ENCODE measurements around the gene BCAS3.

Gene BCAS3

DNA sequence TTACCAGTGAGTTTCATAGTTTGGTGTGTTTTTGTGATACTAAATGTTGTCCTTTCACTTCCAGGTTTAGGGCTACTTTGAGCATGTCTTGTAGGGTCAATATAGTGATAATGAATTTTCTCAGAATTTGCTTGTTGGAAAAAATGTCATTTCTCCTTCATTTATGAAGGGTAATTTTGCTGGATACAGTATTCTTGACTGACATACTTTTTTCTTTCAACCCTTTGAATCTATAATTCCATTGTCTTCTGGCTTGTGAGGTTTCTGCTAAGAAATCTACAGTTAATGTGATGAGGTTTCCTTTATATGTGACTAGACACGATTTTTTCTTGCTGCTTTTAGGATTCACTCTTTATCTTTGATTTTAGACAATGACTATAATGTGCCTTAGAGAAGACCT lies 219.3 kb downstream of the BCAS3 start:
- DNase-seq (ENCODE audit: insufficient read length) (no peak), FAIRE-seq (no peak)
- TF ChIP-seq TAF1 (IDR thresholded peaks at IDR 0.05; ENCODE audit: borderline replicate concordance, low read depth, low read length) (no peak), POLR2A (IDR thresholded peaks at IDR 0.05; ENCODE audit: low read depth, low read length) (no peak), POLR2AphosphoS5 (IDR thresholded peaks at IDR 0.05; ENCODE audit: low read depth, low read length) (no peak)

GRCh38 chr17:60899115-60899514 lies 221.5 kb downstream of the BCAS3 start:
- TF ChIP-seq TAF1 (IDR thresholded peaks at IDR 0.05; ENCODE audit: borderline replicate concordance, low read depth, low read length) (no peak), POLR2AphosphoS5 (IDR thresholded peaks at IDR 0.05; ENCODE audit: low read depth, low read length) (no peak), POLR2A (IDR thresholded peaks at IDR 0.05; ENCODE audit: low read depth, low read length) (no peak)
- DNase-seq (ENCODE audit: insufficient read length) (no peak), FAIRE-seq (no peak)

DNA sequence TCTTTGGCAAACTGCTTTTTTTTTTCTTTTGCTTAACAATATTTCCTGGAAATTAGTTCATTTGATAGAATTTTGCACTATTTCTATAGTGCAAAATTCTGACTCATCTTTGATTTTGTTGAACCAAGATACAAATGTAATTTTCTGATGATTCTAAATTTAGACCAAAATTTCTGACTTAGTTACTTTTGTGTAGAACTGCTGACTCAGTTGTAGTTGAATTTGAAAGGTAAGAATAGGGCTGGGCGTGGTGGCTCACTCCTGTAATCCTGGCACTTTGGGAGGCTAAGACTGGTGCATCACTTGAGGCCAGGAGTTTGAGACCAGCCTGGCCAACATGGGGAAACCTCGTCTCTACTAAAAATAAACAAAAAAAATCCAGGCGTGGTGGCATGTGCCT lies 223.0 kb downstream of the BCAS3 start:
- TF ChIP-seq TAF1 (IDR thresholded peaks at IDR 0.05; ENCODE audit: borderline replicate concordance, low read depth, low read length) (no peak), POLR2AphosphoS5 (IDR thresholded peaks at IDR 0.05; ENCODE audit: low read depth, low read length) (no peak), POLR2A (IDR thresholded peaks at IDR 0.05; ENCODE audit: low read depth, low read length) (no peak)
- DNase-seq (ENCODE audit: insufficient read length) (no peak), FAIRE-seq (no peak)

GRCh38 chr17:60901242-60901641 lies 223.6 kb downstream of the BCAS3 start:
- DNase-seq (ENCODE audit: insufficient read length), result no peak
- no peak for TF ChIP-seq POLR2A (IDR thresholded peaks at IDR 0.05; ENCODE audit: low read depth, low read length)
- no peak for TF ChIP-seq POLR2AphosphoS5 (IDR thresholded peaks at IDR 0.05; ENCODE audit: low read depth, low read length)
- no peak for TF ChIP-seq TAF1 (IDR thresholded peaks at IDR 0.05; ENCODE audit: borderline replicate concordance, low read depth, low read length)
- no peak for FAIRE-seq

DNA sequence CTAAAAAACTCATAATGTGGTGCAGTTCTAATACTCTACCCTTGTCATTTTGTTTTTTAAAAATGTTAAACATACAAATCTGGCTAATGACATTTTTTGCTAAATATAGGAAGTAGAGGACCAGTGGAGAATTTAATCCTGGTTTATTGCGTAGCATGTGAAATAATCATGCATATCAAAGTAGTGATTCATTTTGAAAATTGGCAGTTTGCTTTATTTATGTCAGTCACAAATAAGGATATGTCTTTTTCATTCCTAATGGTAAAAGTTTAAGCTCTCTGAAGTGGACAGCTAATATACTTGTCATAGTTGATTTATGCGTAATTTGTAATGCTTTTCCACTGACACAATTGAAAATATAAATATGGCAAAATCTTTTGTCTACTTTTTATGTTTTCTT lies 224.2 kb downstream of the BCAS3 start:
- TF ChIP-seq TAF1 (IDR thresholded peaks at IDR 0.05; ENCODE audit: borderline replicate concordance, low read depth, low read length), result no peak
- no peak for TF ChIP-seq POLR2AphosphoS5 (IDR thresholded peaks at IDR 0.05; ENCODE audit: low read depth, low read length)
- no peak for TF ChIP-seq POLR2A (IDR thresholded peaks at IDR 0.05; ENCODE audit: low read depth, low read length)
- DNase-seq (ENCODE audit: insufficient read length) (no peak), FAIRE-seq (no peak)

DNA sequence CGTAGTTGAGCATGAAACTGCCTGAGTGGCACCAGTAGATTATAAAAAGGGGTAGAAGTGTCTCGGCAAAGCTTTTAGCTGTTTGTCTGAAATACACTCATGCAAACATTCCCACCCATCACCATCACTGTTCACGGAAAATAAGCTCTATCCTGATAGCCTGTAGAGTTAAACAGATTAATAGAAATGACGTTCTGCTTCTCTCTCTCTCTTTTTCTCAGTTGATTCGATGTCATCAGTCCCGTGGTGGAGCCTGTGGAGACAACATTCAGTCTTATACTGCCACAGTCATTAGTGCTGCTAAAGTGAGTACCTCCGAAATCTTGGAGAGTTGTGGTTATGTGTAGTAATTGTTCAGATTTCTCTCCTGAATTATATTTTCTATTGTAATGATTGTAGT lies 224.7 kb downstream of the BCAS3 start:
- no peak for DNase-seq (ENCODE audit: insufficient read length)
- FAIRE-seq, result no peak
- no peak for TF ChIP-seq POLR2AphosphoS5 (IDR thresholded peaks at IDR 0.05; ENCODE audit: low read depth, low read length)
- no peak for TF ChIP-seq POLR2A (IDR thresholded peaks at IDR 0.05; ENCODE audit: low read depth, low read length)
- TF ChIP-seq TAF1 (IDR thresholded peaks at IDR 0.05; ENCODE audit: borderline replicate concordance, low read depth, low read length), result no peak

DNA sequence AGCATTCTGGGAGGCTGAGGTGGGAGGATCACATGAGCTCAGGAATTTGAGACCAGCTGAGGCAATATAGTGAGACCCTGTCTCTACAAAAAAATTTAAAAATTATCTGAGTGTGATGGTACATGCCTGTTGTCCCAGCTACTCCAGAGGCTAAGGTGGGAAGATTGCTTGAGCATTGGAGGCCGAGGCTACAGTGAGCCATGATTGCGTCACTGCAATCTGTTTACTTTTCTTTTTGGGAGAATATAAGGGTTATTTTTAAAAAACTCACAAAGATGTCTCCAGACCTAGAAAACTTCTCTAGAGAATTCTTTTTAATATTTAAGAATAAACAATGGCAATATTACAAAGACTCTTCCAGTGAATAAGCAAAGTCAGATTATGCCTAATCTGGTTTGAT lies 226.9 kb downstream of the BCAS3 start:
- no peak for TF ChIP-seq POLR2A (IDR thresholded peaks at IDR 0.05; ENCODE audit: low read depth, low read length)
- no peak for TF ChIP-seq POLR2AphosphoS5 (IDR thresholded peaks at IDR 0.05; ENCODE audit: low read depth, low read length)
- TF ChIP-seq TAF1 (IDR thresholded peaks at IDR 0.05; ENCODE audit: borderline replicate concordance, low read depth, low read length), result no peak
- FAIRE-seq, result no peak

GRCh38 chr17:60905709-60906108 lies 228.1 kb downstream of the BCAS3 start:
- no peak for FAIRE-seq
- DNase-seq (ENCODE audit: insufficient read length), result no peak
- TF ChIP-seq TAF1 (IDR thresholded peaks at IDR 0.05; ENCODE audit: borderline replicate concordance, low read depth, low read length), result no peak
- no peak for TF ChIP-seq POLR2AphosphoS5 (IDR thresholded peaks at IDR 0.05; ENCODE audit: low read depth, low read length)
- TF ChIP-seq POLR2A (IDR thresholded peaks at IDR 0.05; ENCODE audit: low read depth, low read length), result no peak

More for the DNA sequence above, 226.9 kb downstream of the BCAS3 start:
- no peak for DNase-seq (ENCODE audit: insufficient read length)

DNA sequence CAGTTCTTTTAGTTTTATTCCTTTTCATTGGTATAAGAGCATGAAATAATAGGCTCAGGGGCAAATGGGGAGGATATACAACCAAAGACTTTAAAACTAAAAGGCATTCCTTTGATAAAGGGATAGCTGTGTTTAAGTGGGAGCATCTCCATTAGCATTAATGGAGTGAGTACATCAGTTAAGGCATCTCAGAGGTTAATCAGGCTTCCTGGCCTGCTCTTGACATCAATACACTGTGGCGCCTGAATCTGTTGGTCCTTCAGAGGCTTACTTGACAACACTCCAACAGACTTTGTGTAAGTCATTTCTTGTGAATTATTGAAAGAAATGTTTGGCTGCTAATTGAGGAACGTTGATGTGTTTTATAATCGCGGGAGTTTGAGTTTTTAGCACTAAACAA lies 230.7 kb downstream of the BCAS3 start:
- FAIRE-seq, result peak; percentile 60
- no peak for DNase-seq (ENCODE audit: insufficient read length)
- TF ChIP-seq POLR2AphosphoS5 (IDR thresholded peaks at IDR 0.05; ENCODE audit: low read depth, low read length) (no peak), TAF1 (IDR thresholded peaks at IDR 0.05; ENCODE audit: borderline replicate concordance, low read depth, low read length) (no peak), POLR2A (IDR thresholded peaks at IDR 0.05; ENCODE audit: low read depth, low read length) (no peak)

DNA sequence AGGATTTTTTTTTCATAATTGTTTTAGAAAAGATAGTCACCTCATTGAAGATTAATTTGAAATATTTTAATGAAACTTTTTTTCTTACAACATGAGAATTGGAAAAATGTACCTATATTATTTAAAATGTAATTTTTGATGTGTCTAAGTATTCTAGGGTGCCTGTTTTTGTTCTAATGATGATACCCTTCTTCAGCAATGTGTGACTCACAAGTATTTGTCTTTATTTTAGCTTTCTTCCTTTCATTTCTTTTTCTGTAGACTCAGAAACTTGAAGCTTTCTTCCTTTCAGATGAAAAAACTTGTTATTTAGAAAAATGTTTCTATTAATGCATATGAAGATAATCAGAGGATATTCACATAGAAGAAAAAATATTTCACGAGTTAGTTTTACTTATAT lies 231.8 kb downstream of the BCAS3 start:
- no peak for DNase-seq (ENCODE audit: insufficient read length)
- TF ChIP-seq TAF1 (IDR thresholded peaks at IDR 0.05; ENCODE audit: borderline replicate concordance, low read depth, low read length), result no peak
- TF ChIP-seq POLR2AphosphoS5 (IDR thresholded peaks at IDR 0.05; ENCODE audit: low read depth, low read length), result no peak
- no peak for TF ChIP-seq POLR2A (IDR thresholded peaks at IDR 0.05; ENCODE audit: low read depth, low read length)
- FAIRE-seq, result no peak

DNA sequence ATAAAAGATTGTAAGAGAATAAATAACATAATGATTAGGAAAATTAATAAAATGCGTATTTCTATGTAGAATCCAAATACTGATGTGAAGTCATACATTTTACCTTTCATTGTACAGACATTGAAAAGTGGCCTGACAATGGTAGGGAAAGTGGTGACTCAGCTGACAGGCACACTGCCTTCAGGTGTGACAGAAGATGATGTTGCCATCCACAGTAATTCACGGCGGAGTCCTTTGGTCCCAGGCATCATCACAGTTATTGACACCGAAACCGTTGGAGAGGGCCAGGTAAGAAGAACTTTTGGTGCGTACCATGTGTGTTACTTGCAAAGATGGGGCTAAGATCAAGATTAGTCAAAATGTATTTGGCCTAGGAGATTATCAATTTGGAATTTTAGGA lies 232.8 kb downstream of the BCAS3 start:
- no peak for FAIRE-seq
- DNase-seq (ENCODE audit: insufficient read length), result no peak
- TF ChIP-seq POLR2AphosphoS5 (IDR thresholded peaks at IDR 0.05; ENCODE audit: low read depth, low read length), result no peak
- no peak for TF ChIP-seq TAF1 (IDR thresholded peaks at IDR 0.05; ENCODE audit: borderline replicate concordance, low read depth, low read length)
- no peak for TF ChIP-seq POLR2A (IDR thresholded peaks at IDR 0.05; ENCODE audit: low read depth, low read length)

- TF ChIP-seq POLR2AphosphoS5 (IDR thresholded peaks at IDR 0.05; ENCODE audit: low read depth, low read length), result no peak
- TF ChIP-seq TAF1 (IDR thresholded peaks at IDR 0.05; ENCODE audit: borderline replicate concordance, low read depth, low read length), result no peak
- no peak for TF ChIP-seq POLR2A (IDR thresholded peaks at IDR 0.05; ENCODE audit: low read depth, low read length)
- FAIRE-seq (no peak), DNase-seq (ENCODE audit: insufficient read length) (no peak)
Observed at GRCh38 chr17:60914078-60914477, 236.4 kb downstream of the BCAS3 start.

DNA sequence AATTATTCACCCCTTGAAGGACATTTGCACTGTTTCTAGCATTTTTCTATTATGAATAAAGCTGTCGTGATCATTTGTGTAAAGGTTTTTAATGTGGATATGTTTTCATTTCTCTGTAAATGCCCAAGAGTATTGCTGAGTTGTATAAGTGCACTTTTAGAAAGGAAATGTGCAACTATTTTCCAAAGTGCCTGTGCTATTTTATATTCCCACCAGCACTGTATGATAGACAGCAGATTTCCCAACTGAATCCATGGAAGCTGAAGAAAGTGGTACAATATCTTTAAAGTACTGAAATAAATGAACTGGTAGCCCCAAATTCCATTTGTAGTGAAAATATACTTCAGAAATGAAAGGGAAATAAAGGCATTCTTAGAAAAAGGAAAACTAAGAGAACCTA lies 238.4 kb downstream of the BCAS3 start:
- FAIRE-seq, result no peak
- TF ChIP-seq POLR2A (IDR thresholded peaks at IDR 0.05; ENCODE audit: low read depth, low read length) (no peak), TAF1 (IDR thresholded peaks at IDR 0.05; ENCODE audit: borderline replicate concordance, low read depth, low read length) (no peak), POLR2AphosphoS5 (IDR thresholded peaks at IDR 0.05; ENCODE audit: low read depth, low read length) (no peak)
- DNase-seq (ENCODE audit: insufficient read length), result no peak
